Neural cell (in vitro differentiated cells): ENCODE data around the gene SYCP1. TPM values are rescaled to one million over a fixed set of nuclear protein-coding genes. Genes with fewer than 3 reads are reported as not detected.

Experiments
- H2AFZ ChIP-seq: fragments of 200-600, 300-800 bp; sonication (generic), shearing (Covaris generic); 2 replicates; pipeline ENCODE4 v1.6.0; 2014; ENCODE audit warnings: low read depth, mild to moderate bottlenecking, antibody characterized with exemption, low read length, moderate library complexity
- H3F3A ChIP-seq: fragments of 200-600 bp; shearing (Covaris generic); 2 replicates; pipeline ENCODE4 v1.6.1; 2016; ENCODE audit warnings: mild to moderate bottlenecking, moderate library complexity, mixed read lengths, antibody characterized with exemption, low read length; ENCODE audit not compliant: insufficient read depth, poor library complexity, severe bottlenecking
- H3K27ac ChIP-seq: fragments of 200-600, 300-800 bp; sonication (generic), shearing (Covaris generic); 2 replicates; pipeline ENCODE4 v1.5.1; 2014; ENCODE audit warnings: mild to moderate bottlenecking, low read length, moderate library complexity
- H3K27me3 ChIP-seq: fragments of 300-800, 200-600 bp; sonication (generic), shearing (Covaris generic); 2 replicates; pipeline ENCODE4 v1.6.0; 2014; ENCODE audit warnings: mild to moderate bottlenecking, low read depth, low read length, moderate library complexity; ENCODE audit not compliant: insufficient read depth
- H3K36me3 ChIP-seq: fragments of 300-800, 200-600 bp; sonication (generic), shearing (Covaris generic); 2 replicates; pipeline ENCODE4 v1.5.1; 2014; ENCODE audit warnings: mild to moderate bottlenecking, antibody characterized with exemption, low read length, moderate library complexity; ENCODE audit not compliant: insufficient read depth
- H3K4me2 ChIP-seq: fragments of 300-800, 200-600 bp; sonication (generic), shearing (Covaris generic); 2 replicates; pipeline ENCODE4 v1.6.0; 2014; ENCODE audit warnings: mild to moderate bottlenecking, low read length
- H3K4me3 ChIP-seq: fragments of 300-800, 200-600 bp; sonication (generic), shearing (Covaris generic); 2 replicates; pipeline ENCODE4 v1.5.1; 2014; ENCODE audit warnings: mild to moderate bottlenecking, low read length, moderate library complexity
- H3K79me2 ChIP-seq: fragments of 200-600 bp; shearing (Covaris generic); replicated peaks from 2 replicates; pipeline ENCODE4 v1.6.0; 2014; ENCODE audit warnings: mild to moderate bottlenecking, low read length, moderate library complexity; ENCODE audit not compliant: insufficient read depth
- H3K9ac ChIP-seq: fragments of 300-800, 200-600 bp; sonication (generic), shearing (Covaris generic); 2 replicates; pipeline ENCODE4 v1.6.1; 2016; ENCODE audit warnings: mild to moderate bottlenecking, low read length, mixed read lengths
- H3K9me2 ChIP-seq: fragments of 200-600 bp; shearing (Covaris generic); 2 replicates; pipeline ENCODE4 v1.6.1; 2016; ENCODE audit warnings: mild to moderate bottlenecking, low read length, mixed read lengths; ENCODE audit not compliant: insufficient read depth
- H3K9me3 ChIP-seq: fragments of 200-600, 300-800 bp; sonication (generic), shearing (Covaris generic); 2 replicates; pipeline ENCODE4 v1.6.1; 2016; ENCODE audit warnings: mild to moderate bottlenecking, mixed run types, low read length, moderate library complexity, mixed read lengths
- H4K20me1 ChIP-seq: fragments of 200-600 bp; shearing (Covaris generic); 2 replicates; pipeline ENCODE4 v1.6.1; 2016; ENCODE audit warnings: mild to moderate bottlenecking, mixed run types; ENCODE audit not compliant: insufficient read depth
- CTCF ChIP-seq: fragments of 450-650 bp; IDR thresholded peaks from 2 replicates; pipeline ENCODE4 v1.5.1; 2014; ENCODE audit warnings: antibody characterized with exemption, mild to moderate bottlenecking, moderate library complexity; ENCODE audit not compliant: poor library complexity, severe bottlenecking
- MXI1 ChIP-seq: fragments of 450-650 bp; conservative IDR thresholded peaks from 2 replicates; pipeline ENCODE4 v1.6.1; 2014; ENCODE audit warnings: antibody characterized with exemption, mild to moderate bottlenecking; ENCODE audit not compliant: poor library complexity, severe bottlenecking
- RAD21 ChIP-seq: fragments of 450-650 bp; conservative IDR thresholded peaks from 2 replicates; pipeline ENCODE4 v1.6.1; 2014; ENCODE audit warnings: antibody characterized with exemption, mild to moderate bottlenecking, moderate library complexity
- REST ChIP-seq: IDR thresholded peaks from 2 replicates; pipeline ENCODE4 v1.6.1; 2012; ENCODE audit warnings: borderline replicate concordance
- SMC3 ChIP-seq: fragments of 450-650 bp; conservative IDR thresholded peaks from 2 replicates; pipeline ENCODE4 v1.6.1; 2014; ENCODE audit warnings: antibody characterized with exemption, mild to moderate bottlenecking, moderate library complexity; ENCODE audit not compliant: poor library complexity
- TAF1 ChIP-seq: IDR thresholded peaks from 2 replicates; pipeline ENCODE4 v1.6.1; 2012; ENCODE audit warnings: low read depth
- polyA plus RNA-seq: library from polyadenylated mRNA; depleted of rRNA; stranded (reverse); fragments of >200 nt; gene quantifications from 2 replicates; pipeline ENCODE4 v1.2.3, GENCODE V29; 2014

Gene SYCP1
- polyA plus RNA-seq, 1 donor from 2014 or later = not detected

GRCh38 chr1:114979278-114979891 is 124.7 kb downstream of the SYCP1 start:
- Histone ChIP-seq H3K36me3 (no peaks in the 10 kb centered on the region), H4K20me1 (no peaks in the 10 kb centered on the region), H3K4me3 (no peak overlapping the region), H3K9ac (no peak overlapping the region), H3K9me3 (no peaks in the 10 kb centered on the region), H3K27me3 (no peaks in the 10 kb centered on the region), H3K9me2 (no peaks in the 10 kb centered on the region), H2AFZ (no peak overlapping the region), H3K79me2 (no peaks in the 10 kb centered on the region), H3K27ac (no peak overlapping the region), H3F3A (no peaks in the 10 kb centered on the region), H3K4me2 (no peak overlapping the region)
- TF ChIP-seq SMC3 (peak; percentile 96), RAD21 (peak; percentile 86), CTCF (peak; percentile 82), MXI1 (no peak), REST (no peak)

GRCh38 chr1:114982251-114982650 is 127.6 kb downstream of the SYCP1 start:
- H3K9me2 ChIP-seq = no peaks in the 10 kb centered on the region
- peaks cover 4% of the 10 kb centered on the region for H3K9me3 ChIP-seq
- no peaks in the 10 kb centered on the region for H3K36me3 ChIP-seq
- no peak overlapping the region for H3K27ac ChIP-seq
- no peaks in the 10 kb centered on the region for H3F3A ChIP-seq
- H3K9ac ChIP-seq = no peak overlapping the region
- no peak for TF ChIP-seq CTCF
- no peak for TF ChIP-seq MXI1
- H3K27me3 ChIP-seq = no peaks in the 10 kb centered on the region
- no peak overlapping the region for H3K4me2 ChIP-seq
- no peaks in the 10 kb centered on the region for H3K79me2 ChIP-seq
- H3K4me3 ChIP-seq = no peak overlapping the region
- no peaks in the 10 kb centered on the region for H4K20me1 ChIP-seq
- no peak overlapping the region for H2AFZ ChIP-seq

GRCh38 chr1:114986286-114986685 is 131.6 kb downstream of the SYCP1 start:
- Histone ChIP-seq H2AFZ (no peak overlapping the region), H4K20me1 (no peaks in the 10 kb centered on the region), H3F3A (no peaks in the 10 kb centered on the region), H3K36me3 (no peaks in the 10 kb centered on the region), H3K4me3 (no peak overlapping the region), H3K79me2 (no peaks in the 10 kb centered on the region), H3K4me2 (no peak overlapping the region), H3K9me3 (peaks cover 5% of the 10 kb centered on the region), H3K9ac (no peak overlapping the region), H3K27ac (no peak overlapping the region), H3K9me2 (no peaks in the 10 kb centered on the region), H3K27me3 (no peaks in the 10 kb centered on the region)
- no peak for TF ChIP-seq TAF1
